Muscle of back (tissue), 11 donors: Measurements from ENCODE around the gene RPS6KL1. TPM values are rescaled to one million over a fixed set of nuclear protein-coding genes. Genes with fewer than 3 reads are reported as not detected.
"Not testable (repeated sequence)": the region's sequence is repeated elsewhere in the genome, so short reads cannot be mapped to it uniquely, and the experiment has no call there.

Source experiments
- DNase-seq, 3 donors: peaks; one replicate each; pipeline versions ENCODE4 v3.0.0 to v3.0.0-alpha.2; 2013
- polyA plus RNA-seq, 10 donors: library from polyadenylated mRNA; unstranded; fragments of 120-200 nt; gene quantifications; one replicate each; pipeline ENCODE4 v1.2.1, GENCODE V29; 2013; ENCODE audit not compliant: insufficient read length in 10 of 10

RPS6KL1 gene
- polyA plus RNA-seq, 10 donors, result 4.0 to 12.8 (median 9.6) TPM

GRCh38 chr14:74936151-74936550, 13.1 kb upstream of the RPS6KL1 start:
- no peak for DNase-seq

- peak in 1 of 3 donors; percentile 77 for DNase-seq
Observed at GRCh38 chr14:74935360-74935680, 12.3 kb upstream of the RPS6KL1 start.

- peak in 1 of 3 donors; percentile 79 for DNase-seq
Observed at GRCh38 chr14:74934476-74935359, 11.7 kb upstream of the RPS6KL1 start.

GRCh38 chr14:74934041-74934440, 11.0 kb upstream of the RPS6KL1 start:
- DNase-seq, result no peak

- not testable (repeated sequence) for DNase-seq
Observed at GRCh38 chr14:74932936-74933335, 9.9 kb upstream of the RPS6KL1 start.

GRCh38 chr14:74932401-74932901, 9.4 kb upstream of the RPS6KL1 start:
- DNase-seq, result peak; percentile 84 to 94 (median 88)

- not testable (repeated sequence) for DNase-seq
Observed at GRCh38 chr14:74931744-74932143, 8.7 kb upstream of the RPS6KL1 start.

GRCh38 chr14:74929242-74929641, 6.2 kb upstream of the RPS6KL1 start:
- no peak for DNase-seq

GRCh38 chr14:74927225-74927624, 4.2 kb upstream of the RPS6KL1 start:
- DNase-seq, result no peak

- no peak for DNase-seq
Observed at GRCh38 chr14:74924061-74924460, 1.0 kb upstream of the RPS6KL1 start.

GRCh38 chr14:74921987-74922751, 891 bp downstream of the RPS6KL1 start:
- no peak for DNase-seq

GRCh38 chr14:74921053-74921620, 1.9 kb downstream of the RPS6KL1 start:
- DNase-seq, result no peak

- DNase-seq, result no peak
Observed at GRCh38 chr14:74920281-74920680, 2.8 kb downstream of the RPS6KL1 start.

GRCh38 chr14:74919421-74920165, 3.5 kb downstream of the RPS6KL1 start:
- DNase-seq, result no peak

- DNase-seq, result no peak
Observed at GRCh38 chr14:74918380-74918779, 4.7 kb downstream of the RPS6KL1 start.

- peak in 2 of 3 donors; percentile 61 to 83 for DNase-seq
Observed at GRCh38 chr14:74917646-74918081, 5.4 kb downstream of the RPS6KL1 start.

GRCh38 chr14:74917178-74917543, 5.9 kb downstream of the RPS6KL1 start:
- DNase-seq, result no peak

GRCh38 chr14:74915826-74916225, 7.2 kb downstream of the RPS6KL1 start:
- no peak for DNase-seq

GRCh38 chr14:74915426-74915825, 7.6 kb downstream of the RPS6KL1 start:
- DNase-seq, result no peak

GRCh38 chr14:74913986-74914573, 9.0 kb downstream of the RPS6KL1 start:
- peak; percentile 79 to 94 (median 87) for DNase-seq

- DNase-seq, result no peak
Observed at GRCh38 chr14:74913393-74913910, 9.6 kb downstream of the RPS6KL1 start.
